SK-N-SH (cell line): ENCODE measurements around the gene CHCHD6.

ENCODE experiments used
- EZH2phosphoT487 ChIP-seq: fragments of 200-600 bp; sonication (generic); IDR thresholded peaks from 2 replicates; pipeline ENCODE4 v1.6.1; 2017; ENCODE audit warnings: low read depth, mixed run types, mild to moderate bottlenecking, antibody characterized with exemption, moderate library complexity, borderline replicate concordance
- POLR2AphosphoS5 ChIP-seq: IDR thresholded peaks from 2 replicates; pipeline ENCODE4 v1.6.1; 2012; ENCODE audit warnings: low read depth, low read length
- TF ChIP-seq, protein P1 (sequence below): fragments of 200-600 bp; sonication (generic); IDR thresholded peaks from 2 replicates; pipeline ENCODE4 v1.6.1; 2017; ENCODE audit warnings: antibody characterized with exemption, mild to moderate bottlenecking, moderate library complexity
- TF ChIP-seq, protein P2 (sequence below): IDR thresholded peaks from 2 replicates; pipeline ENCODE4 v1.4.0; 2012; ENCODE audit warnings: low read depth, borderline replicate concordance

DNA sequence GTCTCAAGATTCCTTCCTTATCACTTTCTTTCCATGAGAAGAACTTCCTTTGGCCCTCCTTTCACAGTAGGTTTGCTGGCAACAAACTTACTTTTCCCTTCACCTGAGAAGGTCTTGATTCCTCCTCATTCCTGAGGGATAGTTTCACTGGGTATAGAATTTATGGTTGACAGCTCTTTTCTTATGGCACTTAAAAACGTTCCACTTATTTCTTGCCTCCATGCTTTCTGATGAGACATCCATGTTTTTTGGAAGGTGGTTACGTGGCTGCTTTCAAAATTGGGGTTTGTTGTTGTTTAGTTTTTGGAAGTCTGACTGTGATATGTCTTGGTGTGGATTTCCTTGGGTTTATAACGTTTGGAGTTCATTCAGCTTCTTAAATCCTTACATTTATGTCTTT lies 270.7 kb downstream of the CHCHD6 start:
- TF ChIP-seq, protein P1, sequence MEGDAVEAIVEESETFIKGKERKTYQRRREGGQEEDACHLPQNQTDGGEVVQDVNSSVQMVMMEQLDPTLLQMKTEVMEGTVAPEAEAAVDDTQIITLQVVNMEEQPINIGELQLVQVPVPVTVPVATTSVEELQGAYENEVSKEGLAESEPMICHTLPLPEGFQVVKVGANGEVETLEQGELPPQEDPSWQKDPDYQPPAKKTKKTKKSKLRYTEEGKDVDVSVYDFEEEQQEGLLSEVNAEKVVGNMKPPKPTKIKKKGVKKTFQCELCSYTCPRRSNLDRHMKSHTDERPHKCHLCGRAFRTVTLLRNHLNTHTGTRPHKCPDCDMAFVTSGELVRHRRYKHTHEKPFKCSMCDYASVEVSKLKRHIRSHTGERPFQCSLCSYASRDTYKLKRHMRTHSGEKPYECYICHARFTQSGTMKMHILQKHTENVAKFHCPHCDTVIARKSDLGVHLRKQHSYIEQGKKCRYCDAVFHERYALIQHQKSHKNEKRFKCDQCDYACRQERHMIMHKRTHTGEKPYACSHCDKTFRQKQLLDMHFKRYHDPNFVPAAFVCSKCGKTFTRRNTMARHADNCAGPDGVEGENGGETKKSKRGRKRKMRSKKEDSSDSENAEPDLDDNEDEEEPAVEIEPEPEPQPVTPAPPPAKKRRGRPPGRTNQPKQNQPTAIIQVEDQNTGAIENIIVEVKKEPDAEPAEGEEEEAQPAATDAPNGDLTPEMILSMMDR: no peak
- no peak for TF ChIP-seq POLR2AphosphoS5
- TF ChIP-seq EZH2phosphoT487: no peak
- TF ChIP-seq, protein P2, sequence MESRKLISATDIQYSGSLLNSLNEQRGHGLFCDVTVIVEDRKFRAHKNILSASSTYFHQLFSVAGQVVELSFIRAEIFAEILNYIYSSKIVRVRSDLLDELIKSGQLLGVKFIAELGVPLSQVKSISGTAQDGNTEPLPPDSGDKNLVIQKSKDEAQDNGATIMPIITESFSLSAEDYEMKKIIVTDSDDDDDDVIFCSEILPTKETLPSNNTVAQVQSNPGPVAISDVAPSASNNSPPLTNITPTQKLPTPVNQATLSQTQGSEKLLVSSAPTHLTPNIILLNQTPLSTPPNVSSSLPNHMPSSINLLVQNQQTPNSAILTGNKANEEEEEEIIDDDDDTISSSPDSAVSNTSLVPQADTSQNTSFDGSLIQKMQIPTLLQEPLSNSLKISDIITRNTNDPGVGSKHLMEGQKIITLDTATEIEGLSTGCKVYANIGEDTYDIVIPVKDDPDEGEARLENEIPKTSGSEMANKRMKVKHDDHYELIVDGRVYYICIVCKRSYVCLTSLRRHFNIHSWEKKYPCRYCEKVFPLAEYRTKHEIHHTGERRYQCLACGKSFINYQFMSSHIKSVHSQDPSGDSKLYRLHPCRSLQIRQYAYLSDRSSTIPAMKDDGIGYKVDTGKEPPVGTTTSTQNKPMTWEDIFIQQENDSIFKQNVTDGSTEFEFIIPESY: no peak
